OCI-LY1 (cell line): ENCODE data around the gene NME5.

Experiments used
- CTCF ChIP-seq: fragments of 200-600 bp; sonication (generic), shearing (Covaris generic); IDR thresholded peaks from 2 replicates; pipeline ENCODE4 v1.5.1; 2017; ENCODE audit warnings: mild to moderate bottlenecking, antibody characterized with exemption, low read length, moderate library complexity, mixed read lengths
- EZH2 ChIP-seq: fragments of 200-600 bp; sonication (generic), shearing (Covaris generic); IDR thresholded peaks from 2 replicates; pipeline ENCODE4 v1.8.0; 2017; ENCODE audit warnings: borderline replicate concordance, mixed run types, mild to moderate bottlenecking, antibody characterized with exemption, low read length, moderate library complexity, mixed read lengths

DNA sequence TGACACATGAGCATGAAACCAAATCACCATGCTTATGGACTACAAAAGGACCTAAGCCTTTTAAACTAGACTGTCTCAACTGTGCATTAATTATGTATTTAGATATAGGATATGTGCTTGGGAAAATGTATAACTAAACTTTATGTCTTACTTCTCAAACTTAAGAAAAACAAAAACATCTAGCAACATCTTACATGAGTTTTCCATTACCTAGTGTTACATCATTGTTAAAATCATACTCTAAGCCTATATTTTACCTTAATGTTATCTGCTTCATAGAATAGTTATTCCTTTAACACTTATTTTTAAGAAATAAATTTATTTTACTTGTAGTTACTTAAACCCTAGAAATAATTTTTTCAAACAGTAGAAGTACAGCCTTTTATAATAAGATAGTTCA lies 24.0 kb downstream of the NME5 start:
- TF ChIP-seq CTCF = no peak
- TF ChIP-seq EZH2 = no peak
